SIG-M5 treated with dmso at 0.1 percent for 504 hours (cell line): ENCODE measurements around the gene GLB1L3.
A peak's percentile ranks its signal among the peaks of the same experiment; 100 is the strongest.

ENCODE experiments used
- DNase-seq: peaks from one replicate; lab custom pipeline; 2025; ENCODE audit not compliant: unreplicated experiment; lab: John Stamatoyannopoulos, UW

GLB1L3 gene, protein sequence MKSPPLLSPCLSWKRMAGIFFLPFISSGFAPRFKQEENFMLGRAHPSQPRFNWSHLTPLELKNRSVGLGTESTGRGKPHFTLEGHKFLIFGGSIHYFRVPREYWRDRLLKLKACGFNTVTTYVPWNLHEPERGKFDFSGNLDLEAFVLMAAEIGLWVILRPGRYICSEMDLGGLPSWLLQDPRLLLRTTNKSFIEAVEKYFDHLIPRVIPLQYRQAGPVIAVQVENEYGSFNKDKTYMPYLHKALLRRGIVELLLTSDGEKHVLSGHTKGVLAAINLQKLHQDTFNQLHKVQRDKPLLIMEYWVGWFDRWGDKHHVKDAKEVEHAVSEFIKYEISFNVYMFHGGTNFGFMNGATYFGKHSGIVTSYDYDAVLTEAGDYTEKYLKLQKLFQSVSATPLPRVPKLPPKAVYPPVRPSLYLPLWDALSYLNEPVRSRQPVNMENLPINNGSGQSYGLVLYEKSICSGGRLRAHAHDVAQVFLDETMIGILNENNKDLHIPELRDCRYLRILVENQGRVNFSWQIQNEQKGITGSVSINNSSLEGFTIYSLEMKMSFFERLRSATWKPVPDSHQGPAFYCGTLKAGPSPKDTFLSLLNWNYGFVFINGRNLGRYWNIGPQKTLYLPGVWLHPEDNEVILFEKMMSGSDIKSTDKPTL

DNA sequence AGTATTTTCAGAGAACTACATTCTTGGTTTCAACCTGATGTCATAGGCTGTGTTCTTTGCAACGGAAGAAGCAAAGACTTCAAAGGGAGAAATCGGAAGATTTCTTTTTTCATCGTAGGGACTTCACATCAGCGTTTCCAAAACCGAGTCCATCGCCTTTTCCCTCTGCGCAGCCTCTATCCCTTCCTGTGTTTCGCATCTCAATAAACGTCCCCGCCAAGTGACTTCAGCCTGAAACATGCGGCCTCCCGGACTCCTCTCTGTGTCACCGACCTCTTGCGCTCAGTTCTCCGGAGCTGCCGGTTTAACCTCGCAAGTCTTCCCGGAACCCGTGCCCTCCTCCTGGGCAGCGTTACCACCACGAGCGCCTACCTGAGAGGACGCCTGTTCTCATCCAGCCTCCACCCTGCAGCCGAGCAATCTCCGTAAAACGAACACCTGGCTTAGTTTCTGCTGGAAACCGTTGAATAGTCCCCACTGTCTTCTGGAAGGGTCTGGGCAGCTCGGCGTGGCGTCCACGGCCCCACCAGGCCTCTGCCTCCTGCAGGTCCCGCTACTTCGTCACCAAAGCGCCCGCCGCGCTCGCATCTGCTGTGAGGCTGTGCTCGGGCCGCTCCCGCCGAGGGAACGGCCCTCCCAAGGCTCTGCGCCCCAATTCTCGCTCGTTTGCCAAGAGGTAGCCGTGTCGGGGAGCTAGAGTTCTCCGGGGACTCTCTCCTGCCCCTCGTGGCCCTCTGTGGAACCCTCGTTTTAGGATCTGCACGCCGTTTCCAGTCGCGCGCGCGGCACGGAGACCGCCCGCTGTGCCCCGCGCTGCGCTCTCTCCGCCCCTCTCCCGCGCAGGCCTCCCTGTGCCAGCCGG, at the start of gene GLB1L3:
Gene GLB1L3 (plus strand): TSS at position 846 of the 862 bp plus-strand sequence. CDS start 362 bp downstream, outside the sequence.
- peak; percentile 5 for DNase-seq

DNA sequence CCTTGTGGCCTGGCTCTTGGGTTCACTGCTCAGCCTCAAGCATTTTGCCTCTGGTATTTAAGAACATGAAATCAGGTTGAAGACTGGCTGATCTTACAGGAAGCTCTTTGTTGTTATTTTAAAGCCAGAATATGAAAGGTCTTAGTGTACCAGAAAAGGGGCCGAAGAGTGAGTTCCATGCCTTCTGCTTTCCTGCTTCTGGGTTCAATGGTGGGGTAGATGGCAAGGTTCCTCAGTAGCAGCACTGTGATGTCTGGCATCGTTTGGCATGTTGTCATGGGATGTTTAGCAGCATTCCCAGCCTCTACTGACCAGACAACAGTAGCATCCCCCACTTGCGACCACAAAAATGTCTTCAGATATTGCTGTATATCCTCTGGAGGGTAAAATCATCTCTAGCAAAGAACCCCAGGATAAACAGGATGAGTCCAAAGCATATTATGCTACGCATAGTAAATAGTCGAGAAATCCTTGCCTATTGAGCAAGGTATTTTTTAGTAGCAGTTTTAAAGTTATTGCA, 49.3 kb upstream of the GLB1L3 start:
- no peak for DNase-seq

DNA sequence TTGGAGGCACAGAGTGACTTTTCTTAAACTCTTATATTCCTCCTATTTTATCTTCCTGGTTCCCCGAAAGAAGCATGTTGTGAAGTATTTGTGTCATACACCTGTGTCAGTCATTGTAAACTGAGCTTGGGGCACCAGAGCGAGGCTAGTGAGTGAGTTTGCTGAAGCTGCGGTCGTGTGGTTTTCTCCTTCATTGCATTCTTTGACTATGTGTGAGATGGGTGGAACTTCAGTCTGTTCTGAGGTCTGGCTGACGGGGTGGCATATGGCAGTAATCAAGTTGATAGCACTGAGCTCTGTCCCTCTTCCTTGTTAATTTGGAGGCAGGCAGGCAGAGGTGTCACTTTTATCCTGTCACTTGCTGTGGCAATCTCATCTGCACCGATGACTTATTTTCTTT, 47.6 kb upstream of the GLB1L3 start:
- no peak for DNase-seq

DNA sequence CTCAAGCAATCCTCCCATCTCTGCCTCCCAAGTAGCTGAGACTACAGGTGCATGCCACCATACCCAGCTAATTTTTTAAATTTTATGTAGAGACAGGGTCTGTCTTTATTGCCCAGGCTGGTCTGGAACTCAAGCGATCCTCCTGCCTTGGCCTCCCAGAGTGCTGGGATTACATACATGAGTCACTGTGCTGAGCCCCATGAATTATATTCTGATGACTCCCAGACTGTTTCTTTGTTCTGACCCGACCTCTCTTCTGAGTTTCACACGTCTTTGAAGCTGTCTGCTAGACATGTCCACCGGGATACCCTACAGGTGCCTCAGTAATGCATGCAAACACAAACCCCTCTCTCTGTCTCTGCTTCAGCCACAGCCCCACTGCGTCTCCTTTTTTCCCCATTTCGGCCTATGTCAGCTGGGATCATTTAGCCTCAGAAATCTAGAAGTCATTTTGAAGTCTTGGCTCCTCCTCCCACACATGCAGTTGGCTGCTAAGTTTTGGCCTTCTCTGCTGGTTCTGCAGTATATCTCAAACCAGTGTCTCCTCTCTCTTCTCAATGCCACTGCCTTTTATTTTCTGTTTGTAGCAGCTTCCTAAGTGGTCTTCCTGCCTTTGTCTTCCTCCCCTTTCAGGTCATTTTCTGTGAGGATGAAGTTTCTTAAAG, 46.9 kb upstream of the GLB1L3 start:
- DNase-seq = no peak

DNA sequence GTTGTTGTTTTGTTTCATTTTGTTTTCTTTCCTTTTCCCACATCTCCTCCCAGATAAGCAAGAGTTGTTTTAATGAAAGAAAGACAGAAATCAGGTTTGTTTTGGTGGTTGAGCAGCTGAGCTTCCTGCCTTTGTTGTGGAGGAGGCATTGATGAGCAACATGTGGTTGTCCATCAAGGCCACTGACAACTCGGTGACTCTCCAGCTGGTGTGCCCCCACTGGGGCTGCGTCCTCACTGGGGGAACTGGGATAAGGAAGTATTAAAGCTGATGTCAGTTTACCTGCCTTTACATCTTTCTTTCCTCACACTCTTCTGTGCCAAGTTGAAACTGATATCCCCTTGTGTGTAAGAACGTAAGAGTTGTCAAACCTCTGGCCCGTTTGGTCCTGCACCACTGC, 45.8 kb upstream of the GLB1L3 start:
- no peak for DNase-seq

DNA sequence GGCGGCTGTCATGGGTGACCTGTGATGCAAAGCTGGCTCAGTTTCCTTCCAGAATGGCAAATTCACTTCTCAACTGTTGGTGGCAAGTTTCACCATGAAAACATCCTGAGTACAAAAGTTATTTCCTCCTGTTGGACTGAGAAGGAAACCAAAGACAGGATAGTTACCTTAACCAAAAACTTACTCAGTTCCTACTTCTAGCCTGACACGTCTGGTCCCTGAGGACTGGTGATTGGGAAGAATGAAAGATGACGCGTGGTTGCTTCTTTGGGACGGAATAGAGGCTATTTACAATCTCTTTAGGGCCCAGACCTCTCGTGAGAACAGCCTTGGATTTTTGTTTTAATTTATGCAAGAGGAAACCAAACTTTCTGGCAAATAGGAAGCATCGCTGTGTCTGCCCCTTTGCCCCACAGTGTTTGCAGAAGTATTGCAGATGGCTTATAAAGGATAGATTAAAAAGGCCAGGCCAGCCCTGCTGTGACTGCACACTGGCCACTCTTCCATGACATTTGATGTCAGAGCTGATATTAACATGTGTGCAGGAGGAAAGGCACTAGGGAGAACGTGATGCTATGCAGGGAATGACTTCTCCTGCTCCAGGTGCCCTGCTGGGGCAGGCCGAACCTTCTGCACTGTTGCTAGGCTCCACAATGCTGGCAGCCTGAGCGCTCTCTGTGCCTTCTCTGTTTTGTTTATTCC, 44.1 kb upstream of the GLB1L3 start:
- no peak for DNase-seq

DNA sequence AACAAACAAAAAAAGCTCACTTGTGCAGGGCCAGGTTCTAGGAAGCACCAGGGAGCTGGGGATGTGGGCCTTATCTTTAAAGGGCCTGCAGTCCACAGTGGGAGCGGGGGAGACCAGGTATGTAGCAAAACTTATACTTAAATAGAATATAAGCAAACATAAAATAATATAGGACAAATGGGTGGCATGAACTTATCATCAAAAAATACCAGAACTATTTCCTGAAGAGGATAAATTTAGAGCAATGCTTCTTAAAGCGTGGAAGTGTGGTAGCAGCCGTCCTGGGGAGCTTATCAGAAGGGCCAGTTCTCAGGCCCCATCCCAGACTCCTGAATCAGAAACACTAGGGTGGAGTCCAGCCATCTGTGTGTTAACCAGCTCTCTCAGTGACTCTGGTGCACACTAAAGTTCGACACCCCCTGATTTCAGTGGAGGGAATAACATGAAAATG, 42.4 kb upstream of the GLB1L3 start:
- no peak for DNase-seq

DNA sequence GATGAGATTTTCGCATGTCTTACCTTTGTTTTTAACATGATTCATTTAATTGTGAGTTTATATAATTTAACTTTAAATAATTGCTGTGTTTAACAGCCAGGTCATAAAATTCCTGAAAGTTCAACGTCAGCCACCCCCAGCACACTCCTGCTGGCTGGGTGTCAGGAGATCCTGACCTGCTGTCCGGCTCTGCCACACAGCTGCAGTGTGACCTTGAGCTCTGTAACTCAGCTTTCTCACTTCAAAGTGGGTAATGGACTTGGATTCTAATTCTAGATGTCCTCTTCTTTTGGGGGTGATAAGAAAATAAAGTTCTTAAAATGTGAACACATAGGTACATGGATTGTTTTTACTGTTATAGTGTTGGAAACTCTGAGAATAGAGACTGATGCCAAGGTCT, 40.8 kb upstream of the GLB1L3 start:
- no peak for DNase-seq

DNA sequence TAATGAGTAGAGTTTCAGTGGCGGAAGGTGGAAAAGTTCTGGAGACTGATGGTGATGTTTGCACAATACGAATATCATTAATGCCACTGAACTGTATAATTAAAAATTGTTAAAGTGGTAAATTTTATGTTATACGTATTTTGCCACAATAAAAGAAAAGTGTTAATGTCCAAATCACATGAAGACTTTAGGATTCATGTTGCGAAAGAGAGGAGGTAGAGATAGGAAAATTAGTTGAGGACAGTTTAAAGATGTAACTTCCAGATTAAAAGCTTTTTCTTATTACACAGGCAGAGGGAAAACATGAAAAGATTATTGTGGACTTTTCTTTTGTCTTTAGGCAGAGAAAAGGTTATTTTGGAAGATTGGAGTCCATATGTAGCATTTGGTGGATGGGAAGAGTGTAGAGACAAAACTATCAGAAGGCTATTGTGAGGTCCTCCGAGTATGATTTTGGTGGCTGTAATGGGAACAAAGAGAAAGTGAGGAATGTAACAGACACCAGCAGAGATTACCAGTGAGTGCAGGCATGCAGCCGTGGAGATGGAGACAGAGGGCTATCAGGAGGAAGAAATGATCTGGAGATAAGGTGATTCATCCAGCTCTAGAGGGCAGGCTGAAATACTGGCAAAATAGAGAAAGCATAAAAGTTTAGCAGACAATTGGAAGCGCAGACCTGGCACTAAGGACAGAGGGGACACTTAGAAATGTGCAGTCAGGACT, 39.2 kb upstream of the GLB1L3 start:
- no peak for DNase-seq

DNA sequence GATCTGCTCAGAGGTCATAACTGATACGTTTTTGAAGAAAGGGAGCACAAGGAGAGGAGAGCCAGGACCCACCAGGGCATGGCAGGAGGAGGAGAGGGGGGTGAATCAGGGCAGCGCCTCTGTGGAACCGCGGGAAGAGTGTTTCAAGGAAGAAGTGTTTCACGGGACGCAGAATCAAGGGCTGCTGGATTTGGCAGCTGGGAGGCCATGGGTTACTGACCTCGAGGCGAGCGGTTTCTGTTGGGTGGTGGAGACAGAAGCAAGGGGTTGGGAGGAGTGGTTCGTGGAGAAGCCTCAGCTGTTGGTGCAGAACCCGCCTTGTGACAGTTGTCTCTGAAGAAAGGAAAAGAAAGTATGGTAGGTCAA, 38.6 kb upstream of the GLB1L3 start:
- DNase-seq = no peak

DNA sequence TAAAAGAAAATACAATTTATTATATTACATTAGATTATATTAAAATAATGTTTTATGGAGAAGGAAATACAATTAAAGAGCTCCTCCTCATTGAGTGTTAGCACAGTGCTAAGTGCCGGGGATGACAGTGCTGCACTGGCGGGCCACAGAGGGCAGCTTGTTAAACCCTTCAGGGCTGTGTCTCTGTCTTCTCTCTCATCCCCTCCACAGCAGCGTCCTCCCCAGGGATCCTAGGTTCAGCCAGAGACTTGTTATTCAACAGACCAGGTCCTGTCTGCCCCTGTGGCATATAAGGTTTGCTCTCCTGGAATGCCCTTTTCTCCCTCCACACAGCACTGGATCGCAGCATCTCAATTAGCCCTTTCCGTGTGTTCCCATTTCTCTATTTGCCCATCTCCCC, 37.2 kb upstream of the GLB1L3 start:
- DNase-seq = no peak

DNA sequence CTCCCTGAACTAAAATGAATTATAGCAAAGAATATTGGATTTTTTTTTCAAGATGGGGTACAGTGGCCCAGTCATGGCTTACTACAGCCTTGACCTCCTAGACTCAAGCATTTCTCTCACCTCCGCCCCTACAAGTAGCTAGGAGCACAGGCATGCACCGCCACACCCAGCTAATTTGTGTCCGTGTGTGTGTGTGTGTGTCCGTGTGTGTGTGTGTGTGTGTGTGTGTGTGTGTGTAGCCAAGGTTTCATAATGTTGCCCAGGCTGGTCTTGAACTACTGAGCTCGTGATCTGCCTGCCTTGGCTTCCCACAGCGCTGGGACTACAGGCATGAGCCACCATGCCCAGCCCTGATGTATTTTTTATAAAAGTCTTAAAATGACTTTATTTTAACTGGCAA, 35.6 kb upstream of the GLB1L3 start:
- DNase-seq = no peak

DNA sequence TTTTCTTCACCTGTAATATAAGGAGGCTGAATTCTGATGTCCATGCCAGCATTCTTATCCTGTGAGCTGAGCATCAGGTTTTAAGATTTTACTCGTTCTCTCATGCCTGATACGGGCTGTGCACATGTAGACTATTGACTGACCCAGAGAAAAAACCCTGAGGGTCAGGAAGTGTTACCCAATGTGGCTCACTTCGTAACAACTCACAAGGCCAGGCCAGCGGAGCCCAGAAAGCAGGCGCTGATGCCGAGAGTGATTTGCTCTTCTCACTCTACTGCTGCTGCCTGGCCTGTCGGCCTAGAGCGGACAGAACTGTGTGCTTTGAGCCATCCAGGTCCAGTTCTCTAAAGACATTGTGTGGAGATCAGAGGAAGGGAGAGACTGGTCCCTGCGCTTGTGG, 33.8 kb upstream of the GLB1L3 start:
- DNase-seq = no peak

DNA sequence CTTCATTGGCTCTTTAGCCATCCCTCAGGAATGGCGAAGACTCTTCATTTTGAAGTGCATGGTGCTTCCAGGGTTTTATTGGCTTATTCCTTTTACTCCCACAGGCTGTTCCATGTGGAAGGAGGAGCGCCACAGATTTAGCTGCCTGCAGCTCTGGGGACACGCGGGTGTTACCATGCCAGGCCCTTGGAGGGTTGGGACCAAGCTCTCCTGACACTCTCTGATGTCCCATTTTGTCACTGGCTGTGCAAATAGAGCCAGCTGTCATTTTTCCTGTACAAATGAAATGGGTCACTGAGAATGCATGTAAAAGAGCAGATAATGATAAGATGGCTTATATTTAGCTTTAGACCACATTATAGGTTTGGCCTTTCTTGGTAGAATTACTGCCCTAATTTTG, 32.3 kb upstream of the GLB1L3 start:
- no peak for DNase-seq

DNA sequence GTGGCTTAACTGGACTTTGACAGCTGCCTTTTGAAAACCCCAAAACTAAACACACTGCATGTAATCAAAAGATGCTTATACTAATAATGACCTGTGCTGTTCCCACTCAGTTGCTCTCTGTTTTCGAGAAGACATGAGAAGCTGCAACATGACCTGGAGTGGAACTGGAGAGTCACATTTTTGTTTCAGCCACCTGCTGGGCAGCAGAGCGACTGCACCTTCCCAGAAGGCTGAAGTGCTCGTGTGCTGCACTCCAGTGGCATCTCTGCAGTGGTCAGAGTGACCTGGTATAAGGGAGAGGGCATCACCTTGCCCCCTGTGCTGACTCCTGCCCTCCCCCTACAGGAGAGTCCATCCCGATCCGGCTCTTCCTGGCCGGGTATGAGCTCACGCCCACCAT, 31.6 kb upstream of the GLB1L3 start:
- peak; percentile 7 for DNase-seq

DNA sequence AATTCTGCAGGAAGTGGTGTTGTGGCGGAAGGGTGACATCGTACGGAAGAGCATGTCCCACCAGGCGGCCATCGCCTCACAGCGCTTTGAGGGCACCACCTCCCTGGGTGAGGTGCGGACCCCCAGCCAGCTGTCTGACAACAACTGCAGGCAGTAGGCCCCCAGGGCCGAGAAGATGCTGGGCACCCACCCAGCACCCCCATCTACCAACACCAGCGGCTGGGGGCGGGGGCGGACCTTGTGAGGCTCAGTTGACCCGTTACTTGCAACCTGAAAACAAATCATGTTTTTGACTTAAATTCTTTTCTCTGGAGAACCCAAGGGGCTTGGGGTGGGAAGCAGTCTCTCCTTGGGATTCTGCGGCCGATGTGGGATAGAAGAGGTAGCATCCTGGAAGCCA, 30.7 kb upstream of the GLB1L3 start:
- DNase-seq = no peak

DNA sequence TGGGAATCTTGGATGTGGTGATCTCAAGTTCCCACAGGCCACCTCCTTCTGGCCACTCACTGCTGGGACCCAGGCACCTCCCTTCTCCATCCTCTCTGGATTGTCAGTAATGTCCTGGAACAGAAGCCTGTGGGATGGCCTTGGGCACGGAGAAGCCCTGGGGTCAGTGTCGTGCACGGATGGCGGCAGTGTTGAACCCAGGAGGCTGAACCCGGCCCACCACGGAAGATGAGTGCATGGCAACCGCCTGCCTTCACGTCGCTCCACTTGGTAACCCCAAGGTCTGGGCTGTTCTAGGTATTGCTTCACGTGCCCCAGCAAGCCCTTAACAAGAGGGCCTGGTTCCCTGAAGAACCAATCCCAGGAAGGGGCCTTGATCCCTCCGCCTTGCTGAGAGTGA, 30.1 kb upstream of the GLB1L3 start:
- no peak for DNase-seq

DNA sequence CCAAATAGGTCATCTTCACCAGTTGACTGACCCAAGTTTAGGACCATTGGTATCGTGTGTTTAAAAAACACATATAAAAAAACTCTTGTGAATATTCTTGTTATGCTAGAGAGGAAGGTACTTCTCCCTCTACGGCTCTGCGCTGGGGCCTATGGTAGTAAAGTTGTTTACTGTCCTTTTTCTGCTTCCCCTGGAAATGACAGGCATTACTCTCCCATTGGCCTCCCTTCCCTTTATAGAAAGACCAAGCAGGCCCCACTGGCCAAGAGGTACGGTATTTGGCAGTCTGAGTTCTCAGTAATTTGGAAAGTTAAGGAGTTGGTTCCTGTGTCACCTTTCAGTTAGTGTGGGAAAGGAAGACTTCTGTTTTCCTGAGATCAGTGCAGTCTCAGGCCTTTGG, 29.5 kb upstream of the GLB1L3 start:
- DNase-seq = no peak

DNA sequence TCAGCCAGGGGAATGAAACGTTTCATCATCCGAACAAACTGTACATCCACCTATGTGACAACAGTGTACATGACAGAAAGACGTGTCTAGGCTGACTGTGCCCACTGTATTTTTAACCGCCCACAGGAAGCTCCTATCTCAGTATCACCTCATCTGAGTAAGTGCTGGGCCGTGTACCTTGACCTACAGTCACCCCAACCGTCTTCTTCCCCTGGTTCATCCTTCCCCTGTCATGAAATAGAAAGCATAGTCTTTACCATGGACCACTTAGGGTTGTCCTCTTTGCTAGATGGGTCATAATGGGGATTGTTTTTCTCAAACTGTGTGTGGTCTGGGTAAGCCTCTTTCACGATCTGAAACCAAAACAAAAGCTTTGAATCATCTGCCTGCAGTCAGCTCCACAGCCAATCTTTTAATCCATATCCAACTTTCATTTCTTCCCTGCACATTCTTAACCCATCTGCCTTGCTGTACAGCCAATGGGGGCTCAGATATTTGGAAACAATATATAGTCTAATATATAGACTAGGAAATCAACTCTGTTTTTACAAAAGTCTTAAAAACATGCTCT, 27.2 kb upstream of the GLB1L3 start:
- DNase-seq = no peak
